Skeletal muscle satellite cell (primary cell): Measurements from ENCODE around the gene DGKQ.
"Not testable (repeated sequence)": the region's sequence is repeated elsewhere in the genome, so short reads cannot be mapped to it uniquely, and the experiment has no call there.

Source experiments
- H3K27me3 ChIP-seq: 2 replicates; pipeline ENCODE4 v1.7.0; 2013; ENCODE audit warnings: low read length; ENCODE audit not compliant: control insufficient read depth, insufficient read depth
- H3K36me3 ChIP-seq: 2 replicates; pipeline ENCODE4 v1.7.0; 2013; ENCODE audit warnings: mild to moderate bottlenecking, control low read depth, low read length; ENCODE audit not compliant: insufficient read depth
- H3K4me1 ChIP-seq: 2 replicates; pipeline ENCODE4 v1.7.0; 2013; ENCODE audit warnings: low read length; ENCODE audit not compliant: control insufficient read depth, insufficient read depth
- H3K4me2 ChIP-seq: 2 replicates; pipeline ENCODE4 v1.7.0; 2013; ENCODE audit warnings: mild to moderate bottlenecking, low read length
- H3K4me3 ChIP-seq: 2 replicates; pipeline ENCODE4 v1.7.0; 2013; ENCODE audit warnings: low read length
- H3K9ac ChIP-seq: 2 replicates; pipeline ENCODE4 v1.7.0; 2013; ENCODE audit warnings: mild to moderate bottlenecking, low read depth, low read length, moderate library complexity
- H3K9me3 ChIP-seq: replicated peaks from 2 replicates; pipeline ENCODE4 v1.7.0; 2013; ENCODE audit warnings: mild to moderate bottlenecking, control low read depth, low read length

The DGKQ gene

GRCh38 chr4:999240-999863 is 26.0 kb upstream of the DGKQ start:
- not testable (repeated sequence) for H3K36me3 ChIP-seq, H3K4me2 ChIP-seq, H3K4me3 ChIP-seq, H3K9ac ChIP-seq, H3K4me1 ChIP-seq, H3K9me3 ChIP-seq
- H3K27me3 ChIP-seq = peaks cover 66% of the 10 kb centered on the region

GRCh38 chr4:998096-998691 is 24.8 kb upstream of the DGKQ start:
- Histone ChIP-seq H3K9me3 (no peaks in the 10 kb centered on the region), H3K4me2 (no peak overlapping the region), H3K36me3 (no peaks in the 10 kb centered on the region), H3K4me3 (no peak overlapping the region), H3K4me1 (no peaks in the 10 kb centered on the region), H3K27me3 (peaks cover 55% of the 10 kb centered on the region), H3K9ac (no peak overlapping the region)

DNA sequence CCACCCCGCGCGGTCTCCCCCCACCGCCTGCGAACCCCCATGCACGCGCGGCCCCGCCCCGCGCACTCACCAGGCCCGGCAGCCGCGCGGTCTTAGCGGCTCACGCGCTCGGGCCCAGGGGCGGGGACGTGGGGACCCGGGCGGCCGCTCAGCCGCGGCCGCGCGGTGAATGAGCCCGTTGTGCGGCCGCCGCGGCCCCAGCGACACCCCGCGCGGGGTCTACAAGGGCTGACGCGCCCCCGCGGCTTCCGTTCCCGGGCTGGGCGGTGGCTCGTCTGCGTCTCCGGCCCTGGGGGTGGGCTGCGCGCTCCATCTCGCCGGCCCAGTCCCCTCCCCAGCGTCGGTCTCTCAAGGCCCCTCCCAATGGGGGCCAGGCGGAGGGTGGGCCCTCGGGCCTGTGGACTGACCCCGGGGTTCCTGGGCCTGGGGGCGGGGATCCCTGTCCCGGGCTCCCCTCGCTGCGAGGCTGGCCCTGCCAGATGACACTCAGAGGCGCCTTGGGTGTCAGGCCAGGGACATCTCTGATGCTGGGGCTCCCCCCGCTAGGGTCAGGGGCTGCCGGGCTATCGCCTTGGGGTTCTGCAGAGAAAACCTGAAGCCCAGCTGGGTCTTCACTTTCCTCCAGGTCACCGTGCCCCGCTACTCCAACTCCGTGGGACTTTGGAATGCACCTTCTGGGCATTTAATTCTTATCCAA is 24.2 kb upstream of the DGKQ start:
- H3K9ac ChIP-seq = peak overlapping the region; percentile 35
- no peaks in the 10 kb centered on the region for H3K4me1 ChIP-seq
- peak overlapping the region; percentile 61 for H3K4me2 ChIP-seq
- peak overlapping the region; percentile 39 for H3K4me3 ChIP-seq
- no peaks in the 10 kb centered on the region for H3K36me3 ChIP-seq
- H3K27me3 ChIP-seq = peaks cover 51% of the 10 kb centered on the region
- no peaks in the 10 kb centered on the region for H3K9me3 ChIP-seq

- peaks cover 47% of the 10 kb centered on the region for H3K27me3 ChIP-seq
- H3K4me3 ChIP-seq = no peak overlapping the region
- H3K36me3 ChIP-seq = no peaks in the 10 kb centered on the region
- no peak overlapping the region for H3K4me2 ChIP-seq
- H3K4me1 ChIP-seq = no peaks in the 10 kb centered on the region
- no peak overlapping the region for H3K9ac ChIP-seq
- no peaks in the 10 kb centered on the region for H3K9me3 ChIP-seq
Observed at GRCh38 chr4:996997-997374, 23.6 kb upstream of the DGKQ start.

GRCh38 chr4:996030-996996 is 22.9 kb upstream of the DGKQ start:
- no peaks in the 10 kb centered on the region for H3K36me3 ChIP-seq
- H3K9me3 ChIP-seq = no peaks in the 10 kb centered on the region
- H3K4me1 ChIP-seq = no peaks in the 10 kb centered on the region
- no peak overlapping the region for H3K4me2 ChIP-seq
- peaks cover 40% of the 10 kb centered on the region for H3K27me3 ChIP-seq
- H3K4me3 ChIP-seq = no peak overlapping the region
- H3K9ac ChIP-seq = no peak overlapping the region

- Histone ChIP-seq H3K36me3 (no peaks in the 10 kb centered on the region), H3K4me2 (no peak overlapping the region), H3K27me3 (peaks cover 33% of the 10 kb centered on the region), H3K4me3 (no peak overlapping the region), H3K9me3 (no peaks in the 10 kb centered on the region), H3K9ac (no peak overlapping the region), H3K4me1 (no peaks in the 10 kb centered on the region)
Observed at GRCh38 chr4:995311-996026, 22.1 kb upstream of the DGKQ start.

DNA sequence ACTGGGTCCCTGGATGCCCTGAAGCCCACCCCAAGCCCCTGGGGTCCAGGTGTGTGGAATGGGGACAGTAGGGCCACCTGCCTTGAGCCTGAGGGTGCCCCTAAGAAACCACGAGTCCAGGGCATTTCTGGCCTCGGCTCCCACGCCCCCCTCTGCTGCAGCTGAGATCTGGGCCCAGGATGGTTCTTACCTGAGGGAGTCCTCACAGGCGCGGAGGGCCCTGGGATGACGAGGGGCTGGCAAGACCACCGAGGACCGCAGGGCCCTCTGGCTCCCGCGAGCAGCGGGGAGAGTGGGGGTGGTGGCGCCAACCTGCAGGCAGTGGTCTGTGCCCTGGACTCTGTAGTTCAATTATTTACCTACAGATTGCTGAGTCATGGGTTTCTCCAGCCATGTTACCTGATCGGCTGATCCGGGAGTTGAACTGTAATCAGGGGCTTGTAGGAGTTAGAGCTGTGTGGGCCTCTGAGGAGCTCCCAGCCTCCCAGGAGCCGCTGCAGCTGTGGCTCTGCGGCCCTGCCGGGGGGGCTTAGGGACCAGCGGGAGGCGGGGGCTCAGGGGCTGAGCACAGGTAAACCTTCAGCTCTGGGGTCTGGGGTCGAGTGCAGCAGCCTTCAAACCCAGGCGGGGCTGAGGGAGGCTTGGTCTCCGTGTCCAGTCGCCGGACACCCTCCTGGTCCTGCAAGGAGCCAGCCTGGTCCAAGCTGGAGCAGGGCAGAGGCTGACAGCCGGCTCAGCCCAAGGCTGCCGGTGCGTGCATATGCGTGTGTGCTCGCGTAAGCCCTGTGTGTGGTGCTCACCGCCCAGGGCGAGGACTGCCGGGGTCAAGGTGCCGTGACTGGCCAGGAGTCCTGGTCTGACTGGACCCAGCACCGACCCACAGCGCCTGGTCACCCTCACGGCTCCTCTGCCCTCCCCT is 20.0 kb upstream of the DGKQ start, which contains the start of gene SLC26A1:
Gene SLC26A1 (minus strand): TSS at position 294 of the 919 bp plus-strand sequence. CDS start 1,701 bp downstream, outside the sequence.
- H3K27me3 ChIP-seq = peaks cover 24% of the 10 kb centered on the region

GRCh38 chr4:992297-993110 is 19.1 kb upstream of the DGKQ start:
- peaks cover 4% of the 10 kb centered on the region for H3K36me3 ChIP-seq
- no peak overlapping the region for H3K4me3 ChIP-seq
- H3K9ac ChIP-seq = no peak overlapping the region

More for the DNA sequence above, 20.0 kb upstream of the DGKQ start, which contains the start of gene SLC26A1:
- Histone ChIP-seq H3K9ac (no peak within 1 kb of the TSS), H3K9me3 (no peaks in the 10 kb centered on the region), H3K4me1 (peaks cover under 1% of the 10 kb centered on the region), H3K36me3 (peaks cover 4% of the 10 kb centered on the region), H3K4me3 (no peak within 1 kb of the TSS), H3K4me2 (no peak within 1 kb of the TSS)

DNA sequence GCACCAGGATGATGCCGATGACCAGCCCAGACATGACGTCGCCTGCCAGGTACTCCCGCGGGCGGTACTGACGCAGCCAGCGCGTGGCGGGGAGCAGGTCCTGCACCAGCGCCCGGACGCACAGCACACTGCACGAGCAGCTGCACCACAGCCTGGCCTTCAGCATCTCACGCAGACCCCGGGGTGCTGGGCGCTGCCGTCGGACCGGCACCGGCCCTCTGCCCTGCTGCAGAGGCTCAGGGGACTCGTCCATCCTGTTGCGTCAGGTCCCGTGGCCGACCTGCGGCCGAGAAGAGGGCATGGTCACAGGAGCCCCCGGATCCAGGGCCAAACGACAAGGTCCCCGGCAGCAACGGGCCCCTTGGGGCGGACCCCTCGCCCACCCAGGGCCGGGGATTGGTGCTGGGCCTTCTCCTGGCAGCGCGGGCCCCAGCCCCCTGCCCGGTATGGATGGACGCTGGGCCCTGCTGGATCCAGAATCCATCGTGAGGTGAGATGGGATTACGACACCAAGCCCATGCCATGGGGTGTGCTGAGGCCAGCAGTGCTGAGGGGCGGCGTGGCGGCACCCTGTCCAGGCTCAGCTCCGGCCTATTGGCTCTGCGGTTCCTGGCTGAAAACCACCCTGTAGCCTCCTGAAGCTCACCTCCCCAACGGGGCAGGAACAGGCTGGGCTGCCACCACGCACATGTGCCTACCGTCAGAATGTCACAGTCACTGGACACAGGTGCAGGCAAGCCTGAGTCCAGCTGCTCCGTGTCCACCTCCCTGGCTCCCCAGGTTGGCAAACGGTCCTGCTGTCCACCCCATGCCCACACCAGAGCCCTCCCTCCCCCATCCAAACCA is 18.3 kb upstream of the DGKQ start:
- Histone ChIP-seq H3K4me1 (peaks cover 12% of the 10 kb centered on the region), H3K4me2 (no peak overlapping the region), H3K4me3 (no peak overlapping the region), H3K27me3 (peaks cover 9% of the 10 kb centered on the region), H3K36me3 (peaks cover 4% of the 10 kb centered on the region), H3K9ac (no peak overlapping the region), H3K9me3 (no peaks in the 10 kb centered on the region)

More at GRCh38 chr4:992297-993110, 19.1 kb upstream of the DGKQ start:
- H3K4me2 ChIP-seq = no peak overlapping the region
- H3K27me3 ChIP-seq = peaks cover 16% of the 10 kb centered on the region
- H3K9me3 ChIP-seq = no peaks in the 10 kb centered on the region
- H3K4me1 ChIP-seq = peaks cover 9% of the 10 kb centered on the region
